PC-9 (cell line): ENCODE results near the gene SPATA46. TPM values are rescaled to one million over a fixed set of nuclear protein-coding genes. Genes with fewer than 3 reads are reported as not detected.

ENCODE experiments used
- BruUV-seq: library from RNA; stranded (reverse); fragments of 400-500 nt; replicated peaks from 2 replicates; lab custom pipeline; 2021; lab: Mats Ljungman, UMichigan
- CTCF ChIA-PET: fragments of 300-600 bp; sonication (Branson Sonifier 250); formaldehyde crosslinking; loops from one replicate; lab custom pipeline; 2022; ENCODE audit warnings: antibody characterized with exemption; lab: Charles Lee
- POLR2A ChIA-PET: fragments of 300-600 bp; sonication (Branson Sonifier 250); formaldehyde crosslinking; loops from one replicate; lab custom pipeline; 2022; ENCODE audit warnings: antibody characterized with exemption; ENCODE audit not compliant: unreplicated experiment; lab: Charles Lee
- DNase-seq, 2 experiments: peaks; one replicate each; pipeline versions ENCODE4 v3.0.0 to v3.0.0-alpha.2; 2015 to 2022; ENCODE audit warnings: mixed read lengths in 1 of 2
- H2AFZ ChIP-seq: fragments of 200-600 bp; sonication (generic); 2 replicates; pipeline ENCODE4 v1.8.1; 2017; ENCODE audit warnings: antibody characterized with exemption
- H3F3A ChIP-seq: fragments of 200-600 bp; sonication (generic); 2 replicates; pipeline ENCODE4 v1.8.1; 2017; ENCODE audit warnings: antibody characterized with exemption, mild to moderate bottlenecking, low read depth; ENCODE audit not compliant: insufficient read depth
- H3K27ac ChIP-seq: fragments of 200-600 bp; sonication (generic); 2 replicates; pipeline ENCODE4 v1.6.1; 2016; ENCODE audit warnings: mixed run types
- H3K27me3 ChIP-seq: fragments of 200-600 bp; sonication (generic); 2 replicates; pipeline ENCODE4 v1.6.1; 2016; ENCODE audit warnings: low read depth, mixed run types; ENCODE audit not compliant: insufficient read depth
- H3K36me3 ChIP-seq: fragments of 200-600 bp; sonication (generic); 2 replicates; pipeline ENCODE4 v1.6.1; 2016; ENCODE audit warnings: low read depth, mixed run types
- H3K4me1 ChIP-seq: fragments of 200-600 bp; sonication (generic); replicated peaks from 2 replicates; pipeline ENCODE4 v1.6.1; 2016; ENCODE audit warnings: mixed run types; ENCODE audit not compliant: insufficient read depth
- H3K4me2 ChIP-seq: fragments of 200-600 bp; sonication (generic); 2 replicates; pipeline ENCODE4 v1.6.1; 2017; ENCODE audit warnings: mixed run types
- H3K4me3 ChIP-seq: fragments of 200-600 bp; sonication (generic); 2 replicates; pipeline ENCODE4 v1.6.1; 2016; ENCODE audit warnings: mixed run types
- H3K79me2 ChIP-seq: fragments of 200-600 bp; sonication (generic); 2 replicates; pipeline ENCODE4 v1.6.1; 2017; ENCODE audit warnings: low read depth, mixed run types
- H3K9me2 ChIP-seq: fragments of 200-600 bp; sonication (generic); 2 replicates; pipeline ENCODE4 v1.8.1; 2017; ENCODE audit warnings: mild to moderate bottlenecking; ENCODE audit not compliant: insufficient read depth
- H3K9me3 ChIP-seq: fragments of 200-600 bp; sonication (generic); 2 replicates; pipeline ENCODE4 v1.8.1; 2016; ENCODE audit warnings: low read depth; ENCODE audit not compliant: insufficient read depth
- H4K20me1 ChIP-seq: fragments of 200-600 bp; sonication (generic); 2 replicates; pipeline ENCODE4 v1.8.1; 2017; ENCODE audit not compliant: insufficient read depth
- EZH2 ChIP-seq: fragments of 200-600 bp; sonication (generic); IDR thresholded peaks from 2 replicates; pipeline ENCODE4 v1.8.0; 2017; ENCODE audit warnings: antibody characterized with exemption, low read depth
- intact Hi-C: fragments of 100-400 bp; cut with micrococcal nuclease; formaldehyde crosslinking; loops from one replicate; pipeline ENCODE4 v1.10.0; 2022; ENCODE audit not compliant: unreplicated experiment
- total RNA-seq: library from RNA; stranded (reverse); gene quantifications from 2 replicates; pipeline ENCODE4 v1.2.3, GENCODE V29; 2021
- TF ChIP-seq, protein P1 (sequence below): fragments of 200-600 bp; sonication (generic); conservative IDR thresholded peaks from 2 replicates; pipeline ENCODE4 v1.6.1; 2017; ENCODE audit warnings: mixed run types, antibody characterized with exemption, mild to moderate bottlenecking, moderate library complexity

SPATA46 gene
- total RNA-seq, 1 experiment from 2014 or later, result not detected

DNA sequence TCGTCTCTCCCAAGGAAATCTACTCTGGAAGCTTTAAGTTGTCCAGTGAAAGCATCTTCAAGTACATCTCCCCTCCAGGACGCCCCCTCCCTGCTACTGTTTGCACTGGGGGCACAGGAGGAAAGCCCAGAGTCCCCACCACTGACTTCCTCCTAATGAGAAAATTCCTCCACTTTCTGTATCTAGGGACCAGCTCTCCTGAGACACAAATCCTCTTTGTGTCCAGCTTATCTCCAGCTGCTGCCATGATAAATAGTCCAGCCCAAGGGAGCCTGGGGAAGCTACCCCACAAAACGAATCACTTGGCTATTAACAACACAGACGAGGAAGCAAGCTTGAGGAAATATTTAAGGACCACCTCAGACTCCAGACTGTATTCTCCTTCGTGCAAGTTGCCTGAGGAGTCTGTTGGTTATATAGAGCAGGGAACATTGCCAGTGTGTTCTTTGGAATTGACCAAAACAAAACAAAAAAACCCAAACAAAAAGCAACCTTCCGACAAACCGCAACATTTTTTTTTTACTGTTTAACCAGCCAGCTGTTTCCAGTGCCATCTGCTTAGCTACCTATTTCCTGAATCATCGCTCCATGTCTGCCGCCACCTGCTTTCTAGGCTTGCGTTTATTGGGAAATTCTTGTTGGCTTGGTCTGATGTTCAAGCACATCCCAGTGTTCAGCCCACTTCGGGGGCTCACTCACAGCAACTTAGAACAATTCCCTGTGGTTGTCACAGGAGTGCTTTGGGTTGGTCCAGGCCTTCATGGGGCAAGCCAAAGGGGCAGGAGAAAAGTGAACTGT is 12.6 kb upstream of the SPATA46 start:
- peak in 1 of 2 experiments; percentile 22 for DNase-seq
- no peak overlapping the region for H2AFZ ChIP-seq
- H3K27me3 ChIP-seq, result no peaks in the 10 kb centered on the region
- H3F3A ChIP-seq, result peaks cover 4% of the 10 kb centered on the region; the same call in 1 of the 2 replicates
- intact Hi-C loops, result loop anchor here (2.0 kb wide), 1 partner anchor 104 kb away; no protein-coding TSS in a partner anchor
- no peaks in the 10 kb centered on the region for H3K9me3 ChIP-seq
- H3K4me3 ChIP-seq, result no peak overlapping the region
- no TSS peak for BruUV-seq
- no peak overlapping the region for H3K27ac ChIP-seq
- TF ChIP-seq, protein P1, sequence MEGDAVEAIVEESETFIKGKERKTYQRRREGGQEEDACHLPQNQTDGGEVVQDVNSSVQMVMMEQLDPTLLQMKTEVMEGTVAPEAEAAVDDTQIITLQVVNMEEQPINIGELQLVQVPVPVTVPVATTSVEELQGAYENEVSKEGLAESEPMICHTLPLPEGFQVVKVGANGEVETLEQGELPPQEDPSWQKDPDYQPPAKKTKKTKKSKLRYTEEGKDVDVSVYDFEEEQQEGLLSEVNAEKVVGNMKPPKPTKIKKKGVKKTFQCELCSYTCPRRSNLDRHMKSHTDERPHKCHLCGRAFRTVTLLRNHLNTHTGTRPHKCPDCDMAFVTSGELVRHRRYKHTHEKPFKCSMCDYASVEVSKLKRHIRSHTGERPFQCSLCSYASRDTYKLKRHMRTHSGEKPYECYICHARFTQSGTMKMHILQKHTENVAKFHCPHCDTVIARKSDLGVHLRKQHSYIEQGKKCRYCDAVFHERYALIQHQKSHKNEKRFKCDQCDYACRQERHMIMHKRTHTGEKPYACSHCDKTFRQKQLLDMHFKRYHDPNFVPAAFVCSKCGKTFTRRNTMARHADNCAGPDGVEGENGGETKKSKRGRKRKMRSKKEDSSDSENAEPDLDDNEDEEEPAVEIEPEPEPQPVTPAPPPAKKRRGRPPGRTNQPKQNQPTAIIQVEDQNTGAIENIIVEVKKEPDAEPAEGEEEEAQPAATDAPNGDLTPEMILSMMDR, result no peak
- TF ChIP-seq EZH2, result no peak
- H3K4me2 ChIP-seq, result no peak overlapping the region
- no peaks in the 10 kb centered on the region for H3K79me2 ChIP-seq
- CTCF ChIA-PET, result interaction anchor here (1.7 kb wide), 1 partner anchor 31 kb away, joined by 12 read pairs; no protein-coding TSS in a partner anchor
- H3K4me1 ChIP-seq, result no peaks in the 10 kb centered on the region
- POLR2A ChIA-PET, result interaction anchor here (0.6 to 0.7 kb wide), 3 partner anchors 15 to 62 kb away, joined by 3 to 6 read pairs (median 3); no protein-coding TSS in a partner anchor
- H3K36me3 ChIP-seq, result 0 out of 2 replicates have a peak, but pooled peaks cover 1% of the 10 kb centered on the region
- no peaks in the 10 kb centered on the region for H3K9me2 ChIP-seq
- H4K20me1 ChIP-seq, result no peaks in the 10 kb centered on the region

DNA sequence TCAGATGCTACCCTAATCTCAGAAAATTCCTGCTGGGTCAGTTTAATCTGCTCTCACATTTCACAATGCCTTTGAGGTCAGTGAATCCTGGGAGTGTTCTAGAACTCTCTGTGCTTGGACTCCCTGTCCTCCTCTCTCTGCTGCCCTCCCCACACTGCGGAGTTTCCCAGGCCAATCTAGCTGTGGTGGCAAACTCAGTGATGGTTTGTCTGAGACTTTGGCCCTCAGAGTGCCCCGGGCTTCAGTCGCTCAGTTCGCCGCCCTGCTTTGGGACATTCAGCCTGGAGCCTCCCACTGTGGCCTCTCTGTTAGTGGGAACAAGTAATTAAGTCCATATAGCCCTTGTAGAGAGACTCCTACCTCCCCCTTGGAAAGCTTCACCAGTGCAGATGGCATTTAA is 12.0 kb upstream of the SPATA46 start:
- no peak overlapping the region for H3K4me3 ChIP-seq
- BruUV-seq, result no TSS peak
- no peaks in the 10 kb centered on the region for H3K27me3 ChIP-seq
- no peak for DNase-seq
- POLR2A ChIA-PET, result interaction anchor here (0.7 kb wide), 1 partner anchor 16 kb away, joined by 6 read pairs; no protein-coding TSS in a partner anchor
- no peaks in the 10 kb centered on the region for H3K9me2 ChIP-seq
- intact Hi-C loops, result loop anchor here (2.0 kb wide), 1 partner anchor 104 kb away; no protein-coding TSS in a partner anchor
- H4K20me1 ChIP-seq, result no peaks in the 10 kb centered on the region
- TF ChIP-seq, protein P1, result no peak
- TF ChIP-seq EZH2, result no peak
- peaks cover 4% of the 10 kb centered on the region; the same call in 1 of the 2 replicates for H3F3A ChIP-seq
- H3K4me1 ChIP-seq, result no peaks in the 10 kb centered on the region
- CTCF ChIA-PET, result interaction anchor here (1.7 kb wide), 1 partner anchor 31 kb away, joined by 12 read pairs; no protein-coding TSS in a partner anchor
- H3K4me2 ChIP-seq, result no peak overlapping the region
- no peak overlapping the region for H2AFZ ChIP-seq
- H3K9me3 ChIP-seq, result no peaks in the 10 kb centered on the region
- no peaks in the 10 kb centered on the region for H3K79me2 ChIP-seq
- H3K36me3 ChIP-seq, result peaks cover 7% of the 10 kb centered on the region; the same call in 1 of the 2 replicates
- no peak overlapping the region for H3K27ac ChIP-seq

DNA sequence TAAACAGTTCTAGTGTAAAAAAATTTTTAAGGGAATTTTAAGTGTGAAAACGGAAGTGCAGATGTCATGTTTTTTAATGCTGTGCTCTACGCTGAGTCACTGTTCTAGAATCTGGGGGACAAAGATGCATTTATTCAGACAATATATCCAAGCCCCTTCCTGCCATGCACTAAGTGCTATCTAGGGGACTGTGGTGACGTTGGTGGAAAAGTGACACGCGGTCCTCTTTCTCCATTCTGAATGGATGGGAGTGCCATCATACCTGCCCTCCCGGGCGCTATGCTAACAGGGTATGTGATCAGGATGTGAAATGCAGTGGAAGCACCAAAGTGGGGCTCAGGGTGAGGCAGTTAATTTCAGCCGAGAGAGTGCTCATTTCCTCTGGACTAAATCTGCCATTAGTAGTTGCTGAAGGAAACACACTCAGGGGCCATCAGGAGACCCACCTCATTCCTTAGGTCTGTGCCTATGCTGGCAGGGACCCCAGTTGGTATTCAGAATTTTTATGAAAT is 11.5 kb upstream of the SPATA46 start:
- Histone ChIP-seq H4K20me1 (no peaks in the 10 kb centered on the region), H3K36me3 (peaks cover 12% of the 10 kb centered on the region; the same call in 1 of the 2 replicates), H3K27ac (no peak overlapping the region), H3K4me3 (no peak overlapping the region), H3K27me3 (no peaks in the 10 kb centered on the region), H3K9me3 (no peaks in the 10 kb centered on the region), H2AFZ (no peak overlapping the region), H3K4me2 (no peak overlapping the region), H3K4me1 (no peaks in the 10 kb centered on the region), H3K9me2 (no peaks in the 10 kb centered on the region), H3K79me2 (no peaks in the 10 kb centered on the region), H3F3A (peaks cover 4% of the 10 kb centered on the region; the same call in 1 of the 2 replicates)
- ChIA-PET POLR2A (interaction anchor here (0.7 kb wide), 1 partner anchor 16 kb away, joined by 6 read pairs; no protein-coding TSS in a partner anchor), CTCF (no interaction called here)
- no TSS peak for BruUV-seq
- intact Hi-C loops, result loop anchor here (2.0 kb wide), 1 partner anchor 103 kb away; no protein-coding TSS in a partner anchor
- no peak for TF ChIP-seq EZH2
- TF ChIP-seq, protein P1, result no peak
- no peak for DNase-seq
